Measurements from ENCODE around the gene AMOTL1.

GRCh38 chr11:94923004-94923334 lies 154.8 kb downstream of the AMOTL1 start:
- TF ChIP-seq, protein P1, sequence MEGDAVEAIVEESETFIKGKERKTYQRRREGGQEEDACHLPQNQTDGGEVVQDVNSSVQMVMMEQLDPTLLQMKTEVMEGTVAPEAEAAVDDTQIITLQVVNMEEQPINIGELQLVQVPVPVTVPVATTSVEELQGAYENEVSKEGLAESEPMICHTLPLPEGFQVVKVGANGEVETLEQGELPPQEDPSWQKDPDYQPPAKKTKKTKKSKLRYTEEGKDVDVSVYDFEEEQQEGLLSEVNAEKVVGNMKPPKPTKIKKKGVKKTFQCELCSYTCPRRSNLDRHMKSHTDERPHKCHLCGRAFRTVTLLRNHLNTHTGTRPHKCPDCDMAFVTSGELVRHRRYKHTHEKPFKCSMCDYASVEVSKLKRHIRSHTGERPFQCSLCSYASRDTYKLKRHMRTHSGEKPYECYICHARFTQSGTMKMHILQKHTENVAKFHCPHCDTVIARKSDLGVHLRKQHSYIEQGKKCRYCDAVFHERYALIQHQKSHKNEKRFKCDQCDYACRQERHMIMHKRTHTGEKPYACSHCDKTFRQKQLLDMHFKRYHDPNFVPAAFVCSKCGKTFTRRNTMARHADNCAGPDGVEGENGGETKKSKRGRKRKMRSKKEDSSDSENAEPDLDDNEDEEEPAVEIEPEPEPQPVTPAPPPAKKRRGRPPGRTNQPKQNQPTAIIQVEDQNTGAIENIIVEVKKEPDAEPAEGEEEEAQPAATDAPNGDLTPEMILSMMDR (conservative IDR thresholded peaks at IDR 0.05; ENCODE audit: low read depth, low read length): no peak
- TF ChIP-seq EZH2 (IDR thresholded peaks at IDR 0.05; ENCODE audit: low read length, unreplicated experiment): no peak
